HG02798 (cell line): ENCODE results near the gene TACC3.

Experiments used
- ATAC-seq: cut with Tn5 transposase; IDR thresholded peaks from one replicate; pipeline ENCODE4 v1.9.1; 2021; ENCODE audit warnings: mild to moderate bottlenecking; ENCODE audit not compliant: unreplicated experiment, poor library complexity

TACC3 gene

DNA sequence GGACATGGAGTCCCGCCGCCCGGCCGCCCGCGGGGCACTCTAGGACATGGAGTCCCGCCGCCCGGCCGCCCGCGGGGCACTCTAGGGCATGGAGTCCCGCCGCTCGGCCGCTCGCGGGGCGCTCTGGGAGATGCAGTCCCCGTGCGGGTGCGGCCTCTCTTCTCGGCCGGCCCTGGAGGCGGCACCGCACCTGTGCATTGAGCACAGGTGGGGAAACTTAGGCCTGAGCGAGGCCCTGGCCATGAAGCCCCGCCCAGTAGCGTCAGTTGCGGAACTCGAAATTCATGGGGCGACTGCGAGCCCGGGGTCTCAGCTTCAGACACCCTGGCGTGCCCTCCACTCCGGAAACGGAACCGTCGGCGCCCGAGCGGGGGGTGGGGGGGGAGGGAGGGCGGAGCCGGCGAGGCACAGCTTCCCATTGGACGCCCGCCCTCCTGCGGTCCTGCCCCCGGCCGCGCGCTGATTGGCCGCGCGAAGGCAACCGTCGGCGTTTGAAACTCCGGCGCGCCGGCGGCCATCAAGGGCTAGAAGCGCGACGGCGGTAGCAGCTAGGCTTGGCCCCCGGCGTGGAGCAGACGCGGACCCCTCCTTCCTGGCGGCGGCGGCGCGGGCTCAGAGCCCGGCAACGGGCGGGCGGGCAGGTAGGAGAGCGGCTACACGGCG is at the start of gene TACC3, which contains the start of gene TMEM129:
TSS of gene TACC3 (plus strand) at position 519 of the 663 bp plus-strand sequence. CDS start 1,901 bp downstream, outside the sequence.
TSS of gene TMEM129 (minus strand) at position 321 of the 663 bp plus-strand sequence. CDS start 486 bp downstream, outside the sequence.
- peak; percentile 82 for ATAC-seq

GRCh38 chr4:1673671-1674070 is 47.6 kb upstream of the TACC3 start:
- ATAC-seq, result no peak

- no peak for ATAC-seq
Observed at GRCh38 chr4:1674682-1675081, 46.6 kb upstream of the TACC3 start.

DNA sequence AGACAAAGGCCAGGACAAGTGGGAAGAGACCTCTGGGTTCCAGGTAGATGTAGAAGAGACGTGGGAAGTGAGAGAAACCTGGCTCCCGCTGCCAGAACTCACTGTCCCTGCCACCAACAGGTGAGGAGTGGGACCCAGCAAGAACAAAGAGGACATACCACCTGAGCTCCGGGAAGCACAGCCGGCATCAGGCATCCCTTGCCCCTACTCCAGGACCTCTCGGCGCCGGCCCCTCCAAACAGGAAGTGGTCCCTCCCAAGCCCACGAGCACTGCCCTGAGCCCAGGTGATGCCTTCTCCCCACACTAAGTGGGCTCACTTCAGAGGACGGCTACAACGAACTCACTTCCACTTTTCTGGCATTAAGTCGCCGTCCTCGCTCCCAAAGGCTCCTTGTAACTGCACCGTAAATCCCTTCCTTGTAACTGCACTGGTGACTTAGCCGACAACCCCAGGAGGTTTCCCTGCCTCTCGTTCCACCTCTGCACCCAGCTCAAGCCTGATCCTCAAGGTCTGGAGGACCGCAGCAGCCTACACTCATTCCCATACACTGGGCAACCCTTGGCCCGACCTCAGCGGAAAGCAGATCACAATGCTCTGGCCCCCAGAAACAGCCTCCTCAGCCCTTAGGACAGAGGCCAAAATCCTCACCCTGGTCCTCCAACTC is 46.1 kb upstream of the TACC3 start:
- no peak for ATAC-seq

GRCh38 chr4:1675802-1676137 is 45.6 kb upstream of the TACC3 start:
- no peak for ATAC-seq

DNA sequence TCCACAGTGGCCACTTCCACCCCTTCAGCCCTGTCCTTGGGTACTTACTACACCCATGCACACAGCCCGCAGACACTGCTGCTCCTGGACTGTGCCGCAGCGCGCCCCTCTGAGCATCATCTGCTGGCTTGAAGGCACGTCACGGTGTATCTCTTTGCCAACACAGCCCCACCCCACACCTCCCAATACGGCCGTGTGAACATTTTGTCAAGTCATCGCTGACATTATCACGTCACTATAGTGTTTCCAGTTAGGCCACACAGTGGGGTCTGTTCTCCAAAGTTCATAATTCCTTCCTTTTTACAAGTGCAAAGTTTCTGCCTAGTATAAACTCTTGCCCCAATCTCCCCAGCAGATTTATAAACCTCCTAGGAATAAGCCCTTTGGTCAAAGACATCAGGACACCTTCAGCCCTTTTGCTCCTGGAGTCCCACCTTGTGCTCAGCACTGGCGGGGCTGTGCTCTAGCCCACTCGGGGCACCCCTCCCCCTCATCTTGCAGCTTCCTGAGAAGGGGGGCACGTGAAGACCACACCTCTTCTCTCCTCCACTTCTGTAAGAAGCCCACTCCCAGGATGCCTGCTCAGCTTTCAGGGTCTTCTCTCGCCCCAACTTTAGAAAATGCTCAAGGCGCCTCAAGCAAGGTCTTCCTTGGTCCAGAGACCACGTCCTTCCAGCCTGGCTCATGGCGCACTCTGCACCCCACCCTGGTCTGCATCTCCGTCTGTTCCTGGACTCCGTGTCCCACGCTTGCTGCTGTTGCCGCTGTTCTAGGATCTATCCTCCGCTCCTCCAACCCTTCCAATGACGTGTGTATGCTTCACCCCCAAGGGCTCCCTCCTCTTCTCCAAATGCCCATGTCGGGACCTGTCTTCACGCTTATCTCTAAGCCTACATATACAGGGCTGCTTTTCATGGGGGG is 44.5 kb upstream of the TACC3 start:
- ATAC-seq, result no peak

DNA sequence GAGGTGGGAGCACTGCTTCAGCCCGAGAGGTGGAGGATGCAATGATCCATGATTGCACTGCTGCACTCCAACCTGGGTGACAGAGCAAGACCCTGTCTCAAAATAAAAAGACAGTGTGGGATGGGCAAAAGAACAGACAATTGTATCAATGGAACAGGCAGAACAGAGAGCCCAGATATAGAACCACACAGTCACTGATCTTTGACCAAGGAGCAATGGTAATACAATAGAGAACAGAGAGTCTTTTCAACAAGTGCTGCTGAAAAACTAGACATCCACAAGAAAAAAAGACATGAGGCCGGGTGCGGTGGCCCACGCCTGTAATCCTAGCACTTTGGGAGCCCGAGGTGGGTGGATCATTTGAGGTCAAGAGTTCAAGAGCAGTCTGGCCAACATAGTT is 43.1 kb upstream of the TACC3 start:
- ATAC-seq, result no peak

DNA sequence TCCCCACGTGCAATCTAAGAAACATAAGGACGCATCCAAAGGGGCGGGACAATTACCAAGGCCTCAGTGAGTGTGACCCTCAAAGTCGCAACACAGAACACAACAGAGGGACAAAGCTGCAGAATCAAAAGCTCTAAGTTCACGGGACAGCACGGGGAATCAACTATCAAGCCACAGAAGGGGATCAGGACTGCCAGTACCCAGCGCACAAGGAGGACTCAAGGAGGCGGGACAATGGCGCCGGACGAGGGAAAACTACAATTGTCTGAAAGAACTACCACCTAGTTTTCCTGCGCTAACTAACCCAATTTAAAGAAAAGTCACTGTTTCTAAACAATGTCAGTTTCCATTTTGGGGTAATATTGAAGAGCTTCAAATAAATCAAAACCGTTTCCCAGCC is 38.5 kb upstream of the TACC3 start:
- no peak for ATAC-seq

DNA sequence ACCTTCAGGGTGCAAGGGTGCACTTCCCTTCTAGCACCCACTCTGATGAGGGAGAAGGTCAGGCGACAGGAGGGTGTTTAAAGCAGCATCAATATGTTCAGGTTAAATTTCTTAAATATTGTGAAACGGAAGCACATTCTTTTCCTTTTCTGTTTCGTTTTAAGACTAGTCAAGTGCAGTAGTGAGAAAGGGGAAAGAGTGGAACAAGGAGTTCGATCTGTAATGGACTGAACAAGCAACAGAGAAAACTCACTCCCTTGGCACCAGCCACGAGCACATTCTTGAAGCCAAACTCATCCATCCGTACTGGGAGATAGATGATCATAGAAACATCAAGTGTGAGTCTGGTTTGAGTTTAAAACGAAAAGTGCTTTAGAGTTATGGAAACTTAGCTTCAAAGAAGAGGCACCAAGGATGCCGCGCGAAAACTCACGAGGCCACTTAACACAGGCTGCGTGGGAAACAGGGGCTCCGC is 38.0 kb upstream of the TACC3 start:
- no peak for ATAC-seq

DNA sequence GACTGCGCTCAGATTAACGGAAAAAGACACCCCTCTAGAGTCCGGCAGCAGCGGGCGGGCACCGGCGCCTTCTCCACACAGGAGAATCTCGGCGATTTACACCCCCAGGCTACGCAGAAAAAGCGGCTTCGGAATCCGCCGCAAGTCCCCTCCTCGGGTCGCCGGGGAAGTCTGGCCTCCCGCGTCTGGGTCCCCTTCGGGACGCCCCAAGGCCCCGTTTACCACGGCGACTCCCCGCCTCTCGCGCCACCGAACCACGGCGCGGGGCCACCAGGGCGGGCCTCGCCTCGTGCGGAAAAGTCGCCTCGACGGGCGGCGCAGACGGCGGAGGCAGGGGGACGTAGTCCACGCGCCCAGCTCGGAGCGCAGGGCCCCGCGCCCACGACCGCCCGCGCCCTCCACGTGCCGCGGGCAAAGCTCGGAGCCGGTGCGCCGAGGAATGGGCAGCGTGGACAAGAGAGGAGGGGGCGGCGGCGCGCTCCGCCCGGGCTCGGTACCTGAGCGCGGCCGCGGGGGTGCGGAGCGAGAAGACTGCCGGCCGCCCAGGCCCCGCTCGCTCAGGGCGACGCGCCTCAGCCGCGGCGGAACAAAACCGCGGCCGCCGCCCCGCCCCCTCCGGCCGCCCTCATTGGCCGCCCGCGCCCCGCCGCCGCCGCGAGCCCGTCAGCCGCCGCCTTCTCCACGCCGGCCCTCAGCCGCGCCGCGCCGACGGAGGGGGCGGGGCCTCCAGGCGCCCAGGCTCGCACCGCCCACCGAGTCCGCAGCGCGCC is 37.4 kb upstream of the TACC3 start, which contains the start of gene FAM53A:
TSS of gene FAM53A (minus strand) at position 578 of the 770 bp plus-strand sequence. CDS start 15,572 bp downstream, outside the sequence.
- peak; percentile 93 for ATAC-seq

- no peak for ATAC-seq
Observed at GRCh38 chr4:1684506-1685234, 36.7 kb upstream of the TACC3 start.

- ATAC-seq, result no peak
Observed at GRCh38 chr4:1685235-1686150, 35.8 kb upstream of the TACC3 start.

GRCh38 chr4:1686440-1687036 is 34.8 kb upstream of the TACC3 start:
- ATAC-seq, result no peak

GRCh38 chr4:1690698-1691097 is 30.6 kb upstream of the TACC3 start:
- ATAC-seq, result no peak

DNA sequence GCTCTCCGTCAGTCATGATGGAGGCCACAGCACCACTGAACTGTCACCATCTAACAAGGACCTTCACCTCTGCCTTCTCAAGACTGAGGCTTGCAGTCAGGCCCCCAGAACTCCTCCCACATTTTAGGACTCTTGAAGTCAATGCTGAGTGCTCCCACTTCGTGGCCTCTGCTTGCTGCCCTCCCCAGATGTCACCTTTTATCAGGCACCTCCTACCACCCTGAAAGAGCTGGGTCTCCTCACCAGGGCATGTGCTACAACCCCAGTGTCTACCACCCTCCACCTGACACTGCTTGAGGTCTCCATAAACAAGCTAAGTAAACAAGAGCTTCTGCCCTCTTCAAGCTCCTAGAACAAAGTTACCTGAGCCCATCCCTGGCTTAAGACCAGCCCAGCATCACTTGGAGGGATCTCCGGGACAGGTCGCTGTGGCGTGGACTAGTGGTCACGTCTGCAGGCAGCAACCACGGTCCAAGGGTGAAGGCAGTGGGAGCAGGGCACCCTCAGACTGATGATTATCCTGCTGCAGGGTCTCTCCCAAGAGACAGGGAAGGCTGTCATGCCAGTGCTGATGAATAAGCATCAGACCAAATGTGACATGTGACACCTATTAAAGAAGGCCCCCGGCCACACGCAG is 29.5 kb upstream of the TACC3 start:
- ATAC-seq, result no peak

GRCh38 chr4:1693131-1693896 is 28.0 kb upstream of the TACC3 start:
- ATAC-seq, result peak; percentile 74

- no peak for ATAC-seq
Observed at GRCh38 chr4:1695913-1696312, 25.4 kb upstream of the TACC3 start.
